ENCODE measurements around the gene CYTH1.

CYTH1 gene

DNA sequence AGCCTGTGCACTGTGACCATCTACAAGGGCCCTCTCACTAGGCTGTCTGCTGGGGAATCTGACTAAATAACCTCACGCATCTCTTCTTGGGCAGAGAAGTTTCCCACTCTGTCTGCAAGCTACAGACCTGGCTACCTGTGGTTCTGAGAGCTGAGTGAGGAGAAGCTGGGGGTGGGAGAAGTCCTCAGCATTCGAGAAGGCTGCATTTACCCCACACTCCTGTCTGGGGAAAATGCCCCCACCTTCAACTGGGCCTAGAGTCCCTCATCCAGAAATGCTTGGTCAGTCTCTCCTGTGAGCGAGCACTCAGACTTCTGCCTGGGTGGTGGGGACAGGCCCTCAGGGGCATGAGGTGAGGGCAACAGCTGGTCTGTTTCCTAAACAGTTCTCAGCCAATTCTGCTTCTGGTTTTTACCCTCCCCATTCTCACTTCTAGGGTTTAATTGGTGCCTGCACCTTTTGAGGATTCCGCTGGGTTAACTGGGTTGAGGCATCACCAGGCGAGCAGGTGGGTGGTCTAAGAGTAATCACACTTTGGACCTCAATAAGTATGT lies 98.6 kb downstream of the CYTH1 start:
- H4K20me1 ChIP-seq (ENCODE audit: insufficient read depth) = no peaks in the 10 kb centered on the region
- H3K4me2 ChIP-seq = no peak overlapping the region
- H3K27me3 ChIP-seq (ENCODE audit: insufficient read depth, low read depth) = no peaks in the 10 kb centered on the region
- TF ChIP-seq, protein P1, sequence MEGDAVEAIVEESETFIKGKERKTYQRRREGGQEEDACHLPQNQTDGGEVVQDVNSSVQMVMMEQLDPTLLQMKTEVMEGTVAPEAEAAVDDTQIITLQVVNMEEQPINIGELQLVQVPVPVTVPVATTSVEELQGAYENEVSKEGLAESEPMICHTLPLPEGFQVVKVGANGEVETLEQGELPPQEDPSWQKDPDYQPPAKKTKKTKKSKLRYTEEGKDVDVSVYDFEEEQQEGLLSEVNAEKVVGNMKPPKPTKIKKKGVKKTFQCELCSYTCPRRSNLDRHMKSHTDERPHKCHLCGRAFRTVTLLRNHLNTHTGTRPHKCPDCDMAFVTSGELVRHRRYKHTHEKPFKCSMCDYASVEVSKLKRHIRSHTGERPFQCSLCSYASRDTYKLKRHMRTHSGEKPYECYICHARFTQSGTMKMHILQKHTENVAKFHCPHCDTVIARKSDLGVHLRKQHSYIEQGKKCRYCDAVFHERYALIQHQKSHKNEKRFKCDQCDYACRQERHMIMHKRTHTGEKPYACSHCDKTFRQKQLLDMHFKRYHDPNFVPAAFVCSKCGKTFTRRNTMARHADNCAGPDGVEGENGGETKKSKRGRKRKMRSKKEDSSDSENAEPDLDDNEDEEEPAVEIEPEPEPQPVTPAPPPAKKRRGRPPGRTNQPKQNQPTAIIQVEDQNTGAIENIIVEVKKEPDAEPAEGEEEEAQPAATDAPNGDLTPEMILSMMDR (conservative IDR thresholded peaks at IDR 0.05; ENCODE audit: low read depth, low read length) = no peak
- H3K4me1 ChIP-seq (ENCODE audit: low read depth, poor library complexity, severe bottlenecking) = no peaks in the 10 kb centered on the region
- peaks cover 2% of the 10 kb centered on the region; the same call in 1 of the 2 replicates for H3K36me3 ChIP-seq (ENCODE audit: insufficient read depth)
- H3K79me2 ChIP-seq (ENCODE audit: insufficient read depth, low read depth) = no peaks in the 10 kb centered on the region
- H3K9ac ChIP-seq = no peak overlapping the region
- H3K27ac ChIP-seq = no peak overlapping the region
- no peak overlapping the region for H3K4me3 ChIP-seq (IDR thresholded peaks at IDR 0.05; ENCODE audit: insufficient read depth, low read depth, low read length)
- H2AFZ ChIP-seq (ENCODE audit: low read depth) = no peak overlapping the region

DNA sequence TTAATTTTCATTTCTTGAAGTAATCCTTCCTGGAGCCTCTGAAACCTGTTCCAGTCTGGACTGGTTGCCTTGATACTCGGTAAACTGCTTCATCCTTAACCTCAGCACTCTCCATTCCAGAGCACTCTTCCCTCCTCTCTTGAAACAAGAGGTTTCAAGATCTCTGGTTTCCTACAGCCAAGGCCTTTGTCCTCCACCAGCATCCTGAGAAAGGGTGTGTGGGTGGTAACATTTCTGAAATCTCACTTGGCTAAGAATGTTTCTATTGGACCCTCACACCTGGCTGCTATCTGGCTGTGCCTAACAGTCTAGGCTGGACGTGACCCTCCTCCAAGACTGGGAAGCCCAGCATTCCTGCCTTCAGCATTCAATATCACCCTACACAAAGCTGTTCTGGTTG lies 99.7 kb downstream of the CYTH1 start:
- Histone ChIP-seq H2AFZ (ENCODE audit: low read depth) (no peak overlapping the region), H3K4me3 (IDR thresholded peaks at IDR 0.05; ENCODE audit: insufficient read depth, low read depth, low read length) (no peak overlapping the region), H3K4me2 (no peak overlapping the region), H3K27me3 (ENCODE audit: insufficient read depth, low read depth) (no peaks in the 10 kb centered on the region), H3K9ac (no peak overlapping the region), H3K4me1 (ENCODE audit: low read depth, poor library complexity, severe bottlenecking) (no peaks in the 10 kb centered on the region), H3K79me2 (ENCODE audit: insufficient read depth, low read depth) (no peaks in the 10 kb centered on the region), H3K36me3 (ENCODE audit: insufficient read depth) (no peaks in the 10 kb centered on the region; the same call in 1 of the 2 replicates), H4K20me1 (ENCODE audit: insufficient read depth) (no peaks in the 10 kb centered on the region), H3K27ac (no peak overlapping the region; the same call in 1 of the 2 replicates)
- TF ChIP-seq, protein P1 (conservative IDR thresholded peaks at IDR 0.05; ENCODE audit: low read depth, low read length) = no peak

DNA sequence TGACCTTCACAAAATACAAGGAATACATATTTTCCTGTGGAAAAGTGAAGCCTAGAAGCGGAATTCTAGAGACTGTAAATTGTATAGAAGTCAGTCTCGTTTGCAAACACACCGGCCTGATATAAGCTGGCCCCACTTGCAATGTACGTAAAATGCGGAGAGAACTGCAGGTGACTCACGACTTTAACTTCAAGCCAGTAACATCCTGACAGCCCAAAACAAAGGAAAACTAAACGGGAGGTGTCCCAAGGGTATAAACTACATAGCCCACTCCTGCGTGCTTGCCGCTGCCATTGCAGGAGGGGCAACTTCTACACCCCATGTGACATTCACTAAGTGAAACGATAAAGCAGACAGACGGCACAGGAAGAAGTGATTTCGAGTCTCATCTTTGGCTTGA lies 101.6 kb downstream of the CYTH1 start:
- Histone ChIP-seq H4K20me1 (ENCODE audit: insufficient read depth) (no peaks in the 10 kb centered on the region), H3K27me3 (ENCODE audit: insufficient read depth, low read depth) (no peaks in the 10 kb centered on the region), H3K27ac (no peak overlapping the region), H2AFZ (ENCODE audit: low read depth) (no peak overlapping the region), H3K4me3 (IDR thresholded peaks at IDR 0.05; ENCODE audit: insufficient read depth, low read depth, low read length) (no peak overlapping the region), H3K9ac (no peak overlapping the region), H3K36me3 (ENCODE audit: insufficient read depth) (no peaks in the 10 kb centered on the region; the same call in 1 of the 2 replicates), H3K4me1 (ENCODE audit: low read depth, poor library complexity, severe bottlenecking) (no peaks in the 10 kb centered on the region), H3K79me2 (ENCODE audit: insufficient read depth, low read depth) (no peaks in the 10 kb centered on the region), H3K4me2 (no peak overlapping the region)
- TF ChIP-seq, protein P1 (conservative IDR thresholded peaks at IDR 0.05; ENCODE audit: low read depth, low read length) = no peak

DNA sequence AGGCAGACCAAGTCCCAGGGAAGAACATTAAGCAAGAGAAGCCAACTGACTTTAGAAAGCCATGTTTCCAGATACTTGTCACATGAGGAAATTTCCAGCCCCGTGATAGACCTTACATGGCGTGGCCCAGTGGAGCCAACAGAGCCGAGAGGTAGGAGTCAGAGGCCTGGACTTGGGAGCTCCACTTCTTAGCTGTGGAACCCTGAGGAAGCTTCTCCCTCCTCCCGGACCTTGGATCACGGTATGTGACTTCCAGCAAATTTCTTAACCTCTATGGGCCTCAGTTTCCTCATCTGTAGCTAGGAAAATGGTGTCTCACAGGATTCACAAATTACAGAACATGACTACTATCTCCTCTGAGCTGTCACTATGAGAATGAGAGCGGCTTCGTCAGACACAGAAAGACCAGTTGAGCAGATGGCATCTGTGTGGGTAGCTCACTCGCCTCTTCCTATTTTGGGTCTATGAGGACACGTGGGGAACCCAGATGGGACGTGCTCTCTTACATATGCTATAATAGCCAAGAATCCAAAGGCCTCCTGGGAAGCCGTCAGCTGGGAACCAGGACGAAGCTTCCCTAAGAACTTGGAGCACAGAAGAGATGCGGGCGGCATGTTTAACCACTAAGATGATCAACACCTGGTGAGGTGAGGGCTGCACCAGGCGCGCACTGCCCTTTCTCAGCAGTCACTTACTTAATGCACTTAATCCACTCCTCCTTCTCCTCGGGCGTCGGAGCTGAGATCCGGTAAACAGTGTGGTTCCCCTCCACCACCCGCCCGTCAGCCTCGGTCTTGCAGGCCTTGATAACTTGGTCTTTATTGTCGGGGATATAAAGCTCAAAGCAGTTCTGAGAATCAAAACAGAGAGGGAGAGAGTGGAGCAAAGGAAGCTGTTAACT lies 102.3 kb downstream of the CYTH1 start:
- no peaks in the 10 kb centered on the region; the same call in 1 of the 2 replicates for H3K36me3 ChIP-seq (ENCODE audit: insufficient read depth)
- H3K4me3 ChIP-seq (IDR thresholded peaks at IDR 0.05; ENCODE audit: insufficient read depth, low read depth, low read length) = no peak overlapping the region
- H2AFZ ChIP-seq (ENCODE audit: low read depth) = no peak overlapping the region

More for the DNA sequence above, 102.3 kb downstream of the CYTH1 start:
- H3K79me2 ChIP-seq (ENCODE audit: insufficient read depth, low read depth) = no peaks in the 10 kb centered on the region
- no peaks in the 10 kb centered on the region for H3K4me1 ChIP-seq (ENCODE audit: low read depth, poor library complexity, severe bottlenecking)
- H3K4me2 ChIP-seq = no peak overlapping the region
- H3K27me3 ChIP-seq (ENCODE audit: insufficient read depth, low read depth) = no peaks in the 10 kb centered on the region
- H3K9ac ChIP-seq = no peak overlapping the region
- no peak overlapping the region for H3K27ac ChIP-seq
- TF ChIP-seq, protein P1 (conservative IDR thresholded peaks at IDR 0.05; ENCODE audit: low read depth, low read length) = no peak
- no peaks in the 10 kb centered on the region for H4K20me1 ChIP-seq (ENCODE audit: insufficient read depth)

Measured in KMS-11 (cell line).